ENCODE results near the gene BRAP. TPM values are rescaled to one million over a fixed set of nuclear protein-coding genes. Genes with fewer than 3 reads are reported as not detected.
"Not testable (repeated sequence)": the region's sequence is repeated elsewhere in the genome, so short reads cannot be mapped to it uniquely, and the experiment has no call there.

The BRAP gene
- polyA plus RNA-seq, 1 donor from 2014 or later = 23.4 TPM

DNA sequence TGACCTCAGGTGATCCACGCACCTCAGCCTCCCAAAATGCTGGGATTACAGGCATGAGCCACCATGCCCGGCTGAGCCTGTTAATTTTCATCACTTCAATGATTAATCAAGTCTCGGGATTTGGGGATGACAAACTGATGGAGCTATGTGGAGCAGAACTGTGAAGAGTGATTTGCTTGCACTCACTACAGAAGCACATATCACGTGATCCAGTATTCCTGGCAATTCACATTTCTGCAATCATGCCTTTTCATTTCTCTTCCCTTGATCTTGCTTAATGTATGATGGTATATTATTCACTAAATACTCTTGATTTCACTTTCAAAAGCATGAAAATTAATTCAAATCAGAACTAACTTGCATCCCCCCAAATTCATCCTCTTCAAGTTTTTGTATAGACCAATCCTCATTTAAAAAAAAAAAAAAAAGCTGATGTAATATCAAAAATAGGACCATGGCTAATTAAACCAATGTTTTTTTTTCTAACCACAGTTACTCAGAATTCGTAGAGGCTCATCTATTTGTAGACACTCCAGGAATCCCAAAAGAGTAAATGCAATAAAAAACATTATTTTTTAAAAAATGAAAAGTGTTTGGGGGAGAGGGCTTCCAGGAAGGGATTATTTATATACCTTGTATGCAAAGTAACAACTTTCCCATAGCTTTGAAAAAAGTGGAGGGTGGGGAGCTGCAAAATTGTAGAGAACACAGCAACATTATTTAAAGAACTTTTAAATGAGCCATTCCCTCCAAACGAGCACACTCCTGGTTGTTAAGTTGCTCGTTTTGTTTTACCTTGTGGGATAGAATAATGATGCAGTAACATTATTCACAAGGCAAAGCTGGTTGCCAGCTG lies 79.6 kb downstream of the BRAP start:
- Histone ChIP-seq H3K9me2 (ENCODE audit: insufficient read depth, low read length) (no peaks in the 10 kb centered on the region), H4K20me1 (ENCODE audit: insufficient read depth) (no peaks in the 10 kb centered on the region), H3K9ac (ENCODE audit: low read length) (no peak overlapping the region), H2AFZ (ENCODE audit: low read depth, low read length) (no peak overlapping the region), H3F3A (ENCODE audit: insufficient read depth, low read length, poor library complexity, severe bottlenecking) (no peaks in the 10 kb centered on the region), H3K4me3 (ENCODE audit: low read length) (no peak overlapping the region), H3K79me2 (replicated peaks; ENCODE audit: insufficient read depth, low read length) (no peaks in the 10 kb centered on the region), H3K4me2 (ENCODE audit: low read length) (no peak overlapping the region), H3K9me3 (ENCODE audit: low read length) (no peaks in the 10 kb centered on the region), H3K27ac (ENCODE audit: low read length) (no peak overlapping the region), H3K27me3 (ENCODE audit: insufficient read depth, low read depth, low read length) (no peaks in the 10 kb centered on the region), H3K36me3 (ENCODE audit: insufficient read depth, low read length) (no peaks in the 10 kb centered on the region)
- TF ChIP-seq SMC3 (conservative IDR thresholded peaks at IDR 0.05; ENCODE audit: poor library complexity) (no peak), EZH2 (IDR thresholded peaks at IDR 0.05; ENCODE audit: borderline replicate concordance, insufficient read depth, low read length, poor library complexity, severe bottlenecking) (no peak), EP300 (conservative IDR thresholded peaks at IDR 0.05; ENCODE audit: poor library complexity, severe bottlenecking) (no peak), RAD21 (conservative IDR thresholded peaks at IDR 0.05) (no peak), POLR2AphosphoS5 (IDR thresholded peaks at IDR 0.05) (no peak), MXI1 (conservative IDR thresholded peaks at IDR 0.05; ENCODE audit: poor library complexity, severe bottlenecking) (no peak), TAF1 (IDR thresholded peaks at IDR 0.05; ENCODE audit: low read depth) (no peak)
- TF ChIP-seq, protein P1, sequence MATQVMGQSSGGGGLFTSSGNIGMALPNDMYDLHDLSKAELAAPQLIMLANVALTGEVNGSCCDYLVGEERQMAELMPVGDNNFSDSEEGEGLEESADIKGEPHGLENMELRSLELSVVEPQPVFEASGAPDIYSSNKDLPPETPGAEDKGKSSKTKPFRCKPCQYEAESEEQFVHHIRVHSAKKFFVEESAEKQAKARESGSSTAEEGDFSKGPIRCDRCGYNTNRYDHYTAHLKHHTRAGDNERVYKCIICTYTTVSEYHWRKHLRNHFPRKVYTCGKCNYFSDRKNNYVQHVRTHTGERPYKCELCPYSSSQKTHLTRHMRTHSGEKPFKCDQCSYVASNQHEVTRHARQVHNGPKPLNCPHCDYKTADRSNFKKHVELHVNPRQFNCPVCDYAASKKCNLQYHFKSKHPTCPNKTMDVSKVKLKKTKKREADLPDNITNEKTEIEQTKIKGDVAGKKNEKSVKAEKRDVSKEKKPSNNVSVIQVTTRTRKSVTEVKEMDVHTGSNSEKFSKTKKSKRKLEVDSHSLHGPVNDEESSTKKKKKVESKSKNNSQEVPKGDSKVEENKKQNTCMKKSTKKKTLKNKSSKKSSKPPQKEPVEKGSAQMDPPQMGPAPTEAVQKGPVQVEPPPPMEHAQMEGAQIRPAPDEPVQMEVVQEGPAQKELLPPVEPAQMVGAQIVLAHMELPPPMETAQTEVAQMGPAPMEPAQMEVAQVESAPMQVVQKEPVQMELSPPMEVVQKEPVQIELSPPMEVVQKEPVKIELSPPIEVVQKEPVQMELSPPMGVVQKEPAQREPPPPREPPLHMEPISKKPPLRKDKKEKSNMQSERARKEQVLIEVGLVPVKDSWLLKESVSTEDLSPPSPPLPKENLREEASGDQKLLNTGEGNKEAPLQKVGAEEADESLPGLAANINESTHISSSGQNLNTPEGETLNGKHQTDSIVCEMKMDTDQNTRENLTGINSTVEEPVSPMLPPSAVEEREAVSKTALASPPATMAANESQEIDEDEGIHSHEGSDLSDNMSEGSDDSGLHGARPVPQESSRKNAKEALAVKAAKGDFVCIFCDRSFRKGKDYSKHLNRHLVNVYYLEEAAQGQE (IDR thresholded peaks at IDR 0.05; ENCODE audit: borderline replicate concordance) = no peak
- TF ChIP-seq, protein P2, sequence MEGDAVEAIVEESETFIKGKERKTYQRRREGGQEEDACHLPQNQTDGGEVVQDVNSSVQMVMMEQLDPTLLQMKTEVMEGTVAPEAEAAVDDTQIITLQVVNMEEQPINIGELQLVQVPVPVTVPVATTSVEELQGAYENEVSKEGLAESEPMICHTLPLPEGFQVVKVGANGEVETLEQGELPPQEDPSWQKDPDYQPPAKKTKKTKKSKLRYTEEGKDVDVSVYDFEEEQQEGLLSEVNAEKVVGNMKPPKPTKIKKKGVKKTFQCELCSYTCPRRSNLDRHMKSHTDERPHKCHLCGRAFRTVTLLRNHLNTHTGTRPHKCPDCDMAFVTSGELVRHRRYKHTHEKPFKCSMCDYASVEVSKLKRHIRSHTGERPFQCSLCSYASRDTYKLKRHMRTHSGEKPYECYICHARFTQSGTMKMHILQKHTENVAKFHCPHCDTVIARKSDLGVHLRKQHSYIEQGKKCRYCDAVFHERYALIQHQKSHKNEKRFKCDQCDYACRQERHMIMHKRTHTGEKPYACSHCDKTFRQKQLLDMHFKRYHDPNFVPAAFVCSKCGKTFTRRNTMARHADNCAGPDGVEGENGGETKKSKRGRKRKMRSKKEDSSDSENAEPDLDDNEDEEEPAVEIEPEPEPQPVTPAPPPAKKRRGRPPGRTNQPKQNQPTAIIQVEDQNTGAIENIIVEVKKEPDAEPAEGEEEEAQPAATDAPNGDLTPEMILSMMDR (IDR thresholded peaks at IDR 0.05; ENCODE audit: poor library complexity, severe bottlenecking) = no peak

DNA sequence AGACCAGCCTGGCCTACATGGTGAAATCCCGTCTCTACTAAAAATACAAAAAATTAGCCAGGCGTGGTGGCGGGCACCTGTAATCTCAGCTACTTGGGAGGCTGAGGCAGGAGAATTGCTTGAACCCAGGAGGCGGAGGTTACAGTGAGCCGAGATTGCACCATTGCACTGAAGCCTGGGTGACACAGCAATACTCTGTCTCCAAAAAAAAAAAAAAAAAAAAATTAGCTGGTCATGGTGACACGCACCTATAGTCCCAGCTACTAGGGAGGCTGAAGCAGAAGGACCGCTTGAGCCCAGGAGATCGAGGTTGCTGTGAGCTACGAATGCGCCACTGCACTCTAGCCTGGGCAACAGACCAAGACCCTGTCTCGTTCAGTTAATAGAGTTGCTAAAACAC lies 82.9 kb downstream of the BRAP start:
- H3K27ac ChIP-seq (ENCODE audit: low read length); H3F3A ChIP-seq (ENCODE audit: insufficient read depth, low read length, poor library complexity, severe bottlenecking); H3K9me3 ChIP-seq (ENCODE audit: low read length); H2AFZ ChIP-seq (ENCODE audit: low read depth, low read length); H3K9me2 ChIP-seq (ENCODE audit: insufficient read depth, low read length); H3K4me2 ChIP-seq (ENCODE audit: low read length); H4K20me1 ChIP-seq (ENCODE audit: insufficient read depth); H3K79me2 ChIP-seq (replicated peaks; ENCODE audit: insufficient read depth, low read length); H3K27me3 ChIP-seq (ENCODE audit: insufficient read depth, low read depth, low read length); H3K4me3 ChIP-seq (ENCODE audit: low read length); H3K9ac ChIP-seq (ENCODE audit: low read length); H3K36me3 ChIP-seq (ENCODE audit: insufficient read depth, low read length): not testable (repeated sequence)

All from neural cell (in vitro differentiated cells).